Body of pancreas (tissue), 4 donors: ENCODE data around the gene TTC31. TPM values are rescaled to one million over a fixed set of nuclear protein-coding genes. Genes with fewer than 3 reads are reported as not detected.
A peak's percentile ranks its signal among the peaks of the same experiment; 100 is the strongest.

Source experiments
- ATAC-seq: fragments of 150-250 bp; one replicate; pipeline ENCODE4 v1.9.1; 2016
- DNase-seq, 4 donors: peaks; one replicate each; pipeline ENCODE4 v3.0.0-alpha.2; 2019
- H3K27ac ChIP-seq, 4 donors: fragments of 200-600 bp; sonication (generic); 1 replicate in 3 of 4; 2 replicates in 1 of 4; pipeline versions ENCODE4 v1.5.1 to v1.6.1; 2016 to 2019; ENCODE audit warnings: mild to moderate bottlenecking in 1 of 4, mixed read lengths in 1 of 4, moderate library complexity in 1 of 4
- H3K27me3 ChIP-seq, 2 donors: fragments of 200-600 bp; sonication (generic); one replicate each; pipeline ENCODE4 v1.6.0; 2016; ENCODE audit warnings: mild to moderate bottlenecking in 1 of 2
- H3K36me3 ChIP-seq, 2 donors: fragments of 200-600 bp; sonication (generic); replicated peaks in 1 of 2; 2 replicates each; pipeline ENCODE4 v1.5.1; 2016; ENCODE audit warnings: low read depth in 2 of 2; ENCODE audit not compliant: insufficient read depth in 1 of 2
- H3K4me1 ChIP-seq: fragments of 200-600 bp; sonication (generic); one replicate; pipeline ENCODE4 v1.6.0; 2016
- H3K4me3 ChIP-seq, 2 donors: fragments of 200-600 bp; sonication (generic); 1 replicate in 1 of 2; 2 replicates in 1 of 2; pipeline ENCODE4 v1.5.1; 2016 to 2019
- H3K9me3 ChIP-seq, 3 donors: fragments of 200-600 bp; sonication (generic); 1 replicate in 2 of 3; 2 replicates in 1 of 3; pipeline ENCODE4 v1.5.1; 2016
- CTCF ChIP-seq, 7 experiments: fragments of 450-650 bp in 4 of 7; fragments of 200-600 bp in 3 of 7; sonication (generic) in 3 of 7; IDR thresholded peaks; one replicate each; pipeline ENCODE4 v1.5.1; 2016 to 2019; ENCODE audit warnings: antibody characterized with exemption in 7 of 7
- POLR2A ChIP-seq, 3 donors: fragments of 450-650 bp; IDR thresholded peaks; one replicate each; pipeline ENCODE4 v1.6.1; 2016; ENCODE audit warnings: antibody characterized with exemption in 3 of 3, mild to moderate bottlenecking in 2 of 3
- WGBS, 2 donors: methylation state at CpG; one replicate each; pipeline ENCODE4 v1.1.5; 2017; 5-methylcytosine and 5-hydroxymethylcytosine counted together
- intact Hi-C: fragments of 100-400 bp; cut with DNase I; formaldehyde crosslinking; loops from one replicate; pipeline ENCODE4 v1.15.1; 2023
- total RNA-seq, 2 donors: library from RNA; depleted of rRNA; stranded (reverse); fragments of >200 nt; gene quantifications; one replicate each; pipeline ENCODE4 v1.1.0, GENCODE V29; 2016

Gene TTC31
- total RNA-seq, 2 donors from 2014 or later: 26.5 to 28.3 TPM

GRCh38 chr2:74507926-74508520 lies 25.1 kb downstream of the TTC31 start:
- H3K4me3 ChIP-seq: peak overlapping the region; percentile 53 to 65
- H3K27ac ChIP-seq: peak overlapping the region; percentile 96 to 99 (median 98)
- DNase-seq (peak in 1 of 4 donors; percentile 35), ATAC-seq (peak; percentile 7)
- TF ChIP-seq POLR2A (IDR thresholded peaks at IDR 0.05) (no peak), CTCF (IDR thresholded peaks at IDR 0.05) (no peak)
- WGBS, 2 donors: 9 to 25% methylated on average over 14 to 37 of the region's 38 CpGs
- H3K27me3 ChIP-seq: peaks cover 0 to 14% of the 10 kb centered on the region in 2 donors
- H3K36me3 ChIP-seq: no peaks in the 10 kb centered on the region
- peaks cover 43% of the 10 kb centered on the region for H3K4me1 ChIP-seq
- intact Hi-C loops: no loop called here
- H3K9me3 ChIP-seq: no peaks in the 10 kb centered on the region

- TF ChIP-seq CTCF (IDR thresholded peaks at IDR 0.05) (no peak), POLR2A (IDR thresholded peaks at IDR 0.05) (no peak)
- Histone ChIP-seq H3K4me1 (peaks cover 46% of the 10 kb centered on the region), H3K36me3 (no peaks in the 10 kb centered on the region), H3K9me3 (no peaks in the 10 kb centered on the region), H3K27ac (no peak overlapping the region), H3K27me3 (peaks cover 0 to 36% of the 10 kb centered on the region in 2 donors), H3K4me3 (no peak overlapping the region)
- ATAC-seq (no peak), DNase-seq (no peak)
- intact Hi-C loops: no loop called here
- 71 to 72% methylated on average over 4 of the region's 4 CpGs for WGBS, 2 donors
These were observed 27.4 kb downstream of the TTC31 start for GRCh38 chr2:74510272-74510671.

GRCh38 chr2:74511104-74511989 lies 28.5 kb downstream of the TTC31 start:
- intact Hi-C loops: no loop called here
- H3K4me3 ChIP-seq: no peak overlapping the region
- no peaks in the 10 kb centered on the region for H3K36me3 ChIP-seq
- TF ChIP-seq CTCF (IDR thresholded peaks at IDR 0.05) (no peak), POLR2A (IDR thresholded peaks at IDR 0.05) (no peak)
- DNase-seq: no peak
- H3K9me3 ChIP-seq: no peaks in the 10 kb centered on the region
- peaks cover 0 to 47% of the 10 kb centered on the region in 2 donors for H3K27me3 ChIP-seq
- H3K27ac ChIP-seq: no peak overlapping the region
- 28 to 37% methylated on average over 8 to 11 of the region's 11 CpGs for WGBS, 2 donors
- H3K4me1 ChIP-seq: peaks cover 46% of the 10 kb centered on the region
- no peak for ATAC-seq

GRCh38 chr2:74512744-74513604 lies 30.1 kb downstream of the TTC31 start:
- intact Hi-C loops: no loop called here
- Histone ChIP-seq H3K4me1 (peaks cover 44% of the 10 kb centered on the region), H3K4me3 (no peak overlapping the region), H3K36me3 (no peaks in the 10 kb centered on the region), H3K9me3 (no peaks in the 10 kb centered on the region), H3K27ac (no peak overlapping the region), H3K27me3 (peaks cover 0 to 62% of the 10 kb centered on the region in 2 donors)
- ATAC-seq (no peak), DNase-seq (no peak)
- WGBS, 2 donors: 8 to 11% methylated on average over 16 to 32 of the region's 36 CpGs
- TF ChIP-seq CTCF (IDR thresholded peaks at IDR 0.05) (no peak), POLR2A (IDR thresholded peaks at IDR 0.05) (no peak)
